GM21360 (cell line): ENCODE data around the gene OSBPL9.
"Not testable (repeated sequence)": the region's sequence is repeated elsewhere in the genome, so short reads cannot be mapped to it uniquely, and the experiment has no call there.

Experiments used
- ATAC-seq: cut with Tn5 transposase; IDR thresholded peaks from one replicate; pipeline ENCODE4 v1.9.1; 2021; ENCODE audit warnings: mild to moderate bottlenecking, moderate library complexity; ENCODE audit not compliant: unreplicated experiment

The OSBPL9 gene

GRCh38 chr1:51605961-51606723, 10.8 kb upstream of the OSBPL9 start:
- no peak for ATAC-seq

DNA sequence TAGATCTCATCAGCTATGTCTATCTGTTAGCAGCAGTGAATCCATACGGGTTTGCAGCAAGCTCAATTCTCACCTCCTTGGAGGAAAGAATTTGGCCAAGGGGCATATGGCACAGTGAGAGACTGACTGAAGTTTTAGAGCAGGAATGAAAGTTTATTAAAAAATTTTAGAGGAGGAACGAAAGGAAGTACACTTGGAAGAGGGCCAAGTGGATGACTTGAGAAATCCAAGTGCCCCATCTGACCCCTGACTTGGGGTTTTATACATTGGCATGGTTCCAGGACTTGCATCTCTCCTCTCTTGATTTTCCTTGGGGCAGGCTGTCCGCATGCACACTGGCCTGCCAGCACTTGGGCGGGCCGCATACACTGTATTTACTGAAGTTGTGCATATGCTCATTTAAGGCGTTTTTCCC, 9.2 kb upstream of the OSBPL9 start:
- ATAC-seq = no peak

- not testable (repeated sequence) for ATAC-seq
These were observed 6.8 kb upstream of the OSBPL9 start for GRCh38 chr1:51610104-51610503.

GRCh38 chr1:51610637-51611036, 6.3 kb upstream of the OSBPL9 start:
- no peak for ATAC-seq

- ATAC-seq = no peak
These were observed 4.4 kb upstream of the OSBPL9 start for GRCh38 chr1:51612447-51612961.

DNA sequence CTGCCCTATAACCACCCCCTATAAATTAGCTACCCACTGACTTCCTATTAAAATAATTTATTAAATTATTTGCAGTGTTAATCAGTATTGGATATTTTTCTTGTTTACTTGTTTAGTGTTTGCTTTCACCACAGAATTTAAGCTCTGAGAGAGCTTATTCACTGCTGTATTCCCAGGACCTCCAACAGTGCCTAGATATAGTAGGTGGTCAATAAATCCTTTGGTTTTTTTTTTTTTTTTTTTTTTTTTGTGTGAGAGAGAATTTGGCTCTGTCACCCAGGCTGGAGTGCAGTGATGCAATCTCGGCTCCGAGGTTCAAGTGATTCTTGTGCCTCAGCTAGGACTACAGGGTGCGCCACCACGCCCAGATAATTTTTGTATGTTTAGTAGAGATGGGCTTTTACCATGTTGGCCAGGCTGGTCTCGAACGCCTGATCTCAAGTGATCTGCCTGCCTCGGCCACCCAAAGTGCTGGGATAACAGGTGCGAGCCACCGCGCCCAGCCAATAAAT, 1.1 kb upstream of the OSBPL9 start:
- ATAC-seq = no peak

DNA sequence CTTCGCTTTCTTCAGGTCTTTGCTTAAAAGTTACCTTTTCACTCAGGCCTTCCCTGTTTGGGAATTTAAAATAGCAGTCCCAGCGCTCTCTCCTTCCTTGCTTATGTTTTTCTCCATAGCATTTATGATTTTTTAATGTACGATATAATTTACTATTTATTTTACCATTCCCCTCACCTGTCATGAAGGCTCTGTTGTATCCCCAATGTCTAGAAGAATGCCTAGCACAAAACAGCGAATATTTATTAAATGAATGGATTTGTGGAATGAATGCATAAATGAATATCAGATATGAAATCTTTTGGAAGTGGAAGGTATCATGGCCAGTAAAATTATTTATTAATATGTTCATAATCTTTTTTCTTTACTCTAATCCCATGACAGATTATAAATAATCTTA, 402 bp upstream of the OSBPL9 start:
- ATAC-seq = no peak

GRCh38 chr1:51618715-51619114, 1.8 kb downstream of the OSBPL9 start:
- no peak for ATAC-seq

DNA sequence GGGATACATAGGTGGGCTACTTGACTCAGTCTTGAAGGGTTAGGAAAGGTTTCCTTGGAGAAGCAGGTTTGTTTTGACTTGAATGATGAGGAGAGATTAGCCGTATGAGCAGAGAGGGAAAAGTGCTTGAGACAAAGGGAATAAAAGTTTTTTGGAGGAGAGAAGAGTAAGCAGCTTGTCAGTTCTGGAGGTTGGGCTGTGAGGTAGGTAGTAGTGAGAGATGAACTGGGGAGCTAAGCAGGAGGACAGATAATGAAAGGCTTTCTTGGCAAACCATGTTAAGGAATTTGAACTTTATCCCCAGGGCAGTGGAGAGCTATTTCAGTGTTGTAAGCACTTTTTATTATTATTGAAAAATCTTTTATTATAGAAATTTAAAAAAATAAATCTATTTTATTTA, 3.6 kb downstream of the OSBPL9 start:
- ATAC-seq = no peak

GRCh38 chr1:51621161-51621560, 4.3 kb downstream of the OSBPL9 start:
- ATAC-seq = no peak

DNA sequence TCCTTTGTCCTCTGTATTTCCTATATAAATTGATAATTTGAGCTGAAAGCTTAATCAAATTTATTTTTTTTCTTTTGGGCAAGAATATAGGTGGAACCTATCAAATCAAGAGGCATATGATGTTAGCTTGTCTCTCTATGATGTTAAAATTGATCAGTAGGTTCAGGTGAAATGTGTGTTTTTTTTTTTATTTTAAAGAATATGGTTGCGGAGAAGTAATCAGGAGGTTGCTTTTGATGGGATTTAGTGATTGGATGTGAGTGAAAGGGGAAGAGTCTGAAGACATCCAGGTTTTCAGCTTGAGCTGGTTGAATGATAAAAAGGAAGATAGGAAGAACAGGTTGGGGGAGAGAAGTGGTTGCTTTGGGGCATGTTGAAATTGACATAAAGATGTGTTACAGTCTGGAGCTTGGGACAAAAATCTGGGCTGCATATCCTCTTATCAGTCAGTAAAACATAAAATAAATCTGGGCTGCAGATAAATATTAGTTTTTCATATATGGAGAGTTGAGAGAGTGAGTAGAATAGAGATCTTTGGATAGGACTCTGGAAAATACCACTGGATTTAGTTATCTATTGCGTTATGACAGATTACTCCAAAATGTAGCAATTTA, 5.1 kb downstream of the OSBPL9 start:
- ATAC-seq = no peak

DNA sequence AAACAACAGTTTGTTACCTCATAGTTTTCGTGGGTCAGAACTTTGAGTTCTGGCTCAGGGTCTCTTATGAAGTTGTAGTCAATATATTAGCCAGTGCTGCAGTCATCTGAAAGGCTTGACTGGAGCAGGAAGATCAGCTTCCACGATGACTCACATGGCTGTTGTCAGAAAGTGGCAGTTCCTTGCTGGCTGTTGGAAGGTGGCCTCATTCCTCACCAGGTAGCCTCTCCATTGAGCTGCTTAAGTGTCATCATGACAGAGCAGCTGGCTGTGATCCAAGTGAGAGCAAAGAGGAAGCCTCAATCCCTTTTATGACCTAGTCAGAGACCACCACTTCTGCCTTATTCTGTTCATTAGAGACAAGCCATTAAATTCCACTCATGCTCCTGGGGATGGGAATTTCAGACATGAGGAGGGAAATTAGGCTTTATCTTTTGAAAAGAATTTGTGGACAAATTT, 5.6 kb downstream of the OSBPL9 start:
- ATAC-seq = no peak

DNA sequence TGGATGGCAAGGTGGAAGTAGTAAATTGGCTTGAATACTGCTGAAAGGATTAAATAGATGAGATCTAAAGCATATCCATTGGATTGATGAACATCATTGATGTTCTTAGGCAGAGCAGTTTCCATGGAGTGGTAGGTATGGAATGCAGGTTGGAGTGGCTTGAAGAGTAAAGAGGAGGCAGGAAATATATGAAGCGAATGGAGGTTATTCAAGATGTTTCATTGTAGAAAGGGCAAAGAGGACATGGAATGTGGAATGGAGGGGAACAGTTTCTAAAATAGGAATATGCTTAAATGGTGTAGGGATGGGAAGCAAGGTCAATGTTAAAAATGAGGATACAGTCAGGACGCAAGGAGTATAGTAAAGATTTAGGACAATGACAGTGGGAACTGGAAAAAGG, 6.1 kb downstream of the OSBPL9 start:
- ATAC-seq = no peak

GRCh38 chr1:51623450-51623849, 6.6 kb downstream of the OSBPL9 start:
- ATAC-seq = no peak

DNA sequence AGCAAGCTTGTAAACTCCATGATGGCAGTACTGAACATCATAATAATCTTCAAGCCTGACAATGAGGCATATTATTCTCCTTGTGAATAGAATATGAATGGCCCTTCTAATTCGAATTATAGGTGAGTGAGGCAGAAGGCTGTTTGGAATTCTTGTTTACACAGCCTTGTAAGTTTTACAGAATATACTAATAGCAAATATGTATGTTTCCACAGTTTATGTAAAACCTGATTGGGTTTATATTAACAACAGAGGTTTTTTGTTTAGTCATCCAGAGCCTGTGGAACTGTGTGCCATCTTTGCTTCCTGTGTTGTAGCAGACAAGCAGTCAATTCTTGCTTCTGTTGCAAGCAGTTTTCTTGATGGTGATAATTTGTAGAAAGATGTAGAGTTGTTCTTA, 8.0 kb downstream of the OSBPL9 start:
- ATAC-seq = no peak

- no peak for ATAC-seq
These were observed 10.8 kb downstream of the OSBPL9 start for GRCh38 chr1:51627672-51628071.

DNA sequence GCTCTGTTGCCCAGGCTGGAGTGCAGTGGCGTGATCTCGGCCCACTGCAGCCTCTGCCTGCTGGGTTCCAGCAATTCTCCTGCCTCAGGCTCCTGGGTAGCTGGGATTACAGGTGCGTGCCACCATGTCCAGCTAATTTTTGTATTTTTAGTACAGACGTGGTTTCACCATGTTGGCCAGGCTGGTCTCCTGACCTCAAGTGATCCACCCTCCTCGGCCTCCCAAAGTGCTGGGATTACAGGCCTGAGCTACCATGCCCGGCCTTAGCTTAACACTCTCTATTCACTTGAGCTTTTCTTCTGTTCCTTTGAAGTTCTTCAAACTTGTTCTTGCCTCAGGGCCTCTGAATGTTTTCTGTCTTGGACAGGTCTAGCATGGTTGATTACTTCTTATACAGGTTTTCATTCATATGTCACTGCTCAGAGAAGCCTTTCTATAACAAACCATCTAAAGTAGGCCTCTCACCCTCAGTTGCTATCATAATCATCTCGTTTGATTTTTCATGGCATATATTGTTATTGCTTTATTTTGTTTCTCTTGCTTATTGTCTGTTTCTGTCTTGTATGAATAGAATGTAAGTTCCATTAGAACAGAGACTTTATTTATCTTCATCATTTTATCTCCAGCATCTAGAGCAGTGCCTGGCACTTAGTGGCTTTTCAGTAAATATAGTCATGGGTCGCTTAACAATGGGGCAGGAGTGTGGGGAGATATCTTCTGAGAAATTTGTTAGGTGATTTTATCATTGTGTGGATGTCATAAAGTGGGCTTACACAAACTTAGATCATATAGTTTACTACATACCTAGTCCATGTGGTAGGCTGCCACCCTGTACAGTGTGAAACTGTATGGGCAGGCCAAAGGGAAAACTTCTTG, 12.1 kb downstream of the OSBPL9 start:
- no peak for ATAC-seq

- ATAC-seq = no peak
These were observed 13.0 kb downstream of the OSBPL9 start for GRCh38 chr1:51629918-51630317.

- ATAC-seq = no peak
These were observed 13.5 kb downstream of the OSBPL9 start for GRCh38 chr1:51630393-51630792.

- no peak for ATAC-seq
These were observed 14.0 kb downstream of the OSBPL9 start for GRCh38 chr1:51630922-51631321.

- no peak for ATAC-seq
These were observed 14.9 kb downstream of the OSBPL9 start for GRCh38 chr1:51631747-51632146.
